GM06990 (cell line): ENCODE data around the gene COG1.
A peak's percentile ranks its signal among the peaks of the same experiment; 100 is the strongest.

Experiments
- DNase-seq: peaks from one replicate; pipeline ENCODE4 v3.0.0-alpha.2; 2011; ENCODE audit not compliant: insufficient read length; ENCODE audit errors: extremely low read depth
- H3K27me3 ChIP-seq: replicated peaks from 2 replicates; pipeline ENCODE4 v1.6.0; 2011; ENCODE audit warnings: low read length; ENCODE audit not compliant: control insufficient read depth, insufficient read depth
- H3K36me3 ChIP-seq: 2 replicates; pipeline ENCODE4 v1.5.1; 2011; ENCODE audit warnings: low read length; ENCODE audit not compliant: control insufficient read depth, insufficient read depth
- H3K4me3 ChIP-seq: replicated peaks from 2 replicates; pipeline ENCODE4 v1.5.1; 2011; ENCODE audit warnings: low read depth, mild to moderate bottlenecking, control low read depth, low read length
- CTCF ChIP-seq: IDR thresholded peaks from 2 replicates; pipeline ENCODE4 v1.5.1; 2011; ENCODE audit warnings: low read length, control low read depth, mild to moderate bottlenecking, inconsistent platforms; ENCODE audit not compliant: insufficient read depth, poor library complexity, severe bottlenecking

The COG1 gene

GRCh38 chr17:73208139-73208827 lies 15.4 kb downstream of the COG1 start:
- no peak for DNase-seq
- Histone ChIP-seq H3K27me3 (no peaks in the 10 kb centered on the region), H3K36me3 (peaks cover 34% of the 10 kb centered on the region), H3K4me3 (no peak overlapping the region)
- TF ChIP-seq CTCF = no peak

- no peak overlapping the region for H3K4me3 ChIP-seq
- peaks cover 25% of the 10 kb centered on the region for H3K36me3 ChIP-seq
- no peak for DNase-seq
- H3K27me3 ChIP-seq = no peaks in the 10 kb centered on the region
- TF ChIP-seq CTCF = no peak
These were observed 16.6 kb downstream of the COG1 start for GRCh38 chr17:73209436-73209835.

GRCh38 chr17:73210002-73210678 lies 17.3 kb downstream of the COG1 start:
- peak; percentile 8 for TF ChIP-seq CTCF
- Histone ChIP-seq H3K27me3 (no peaks in the 10 kb centered on the region), H3K36me3 (peaks cover 24% of the 10 kb centered on the region), H3K4me3 (no peak overlapping the region)
- DNase-seq = no peak

- no peak for TF ChIP-seq CTCF
- no peaks in the 10 kb centered on the region for H3K27me3 ChIP-seq
- H3K4me3 ChIP-seq = no peak overlapping the region
- H3K36me3 ChIP-seq = peaks cover 13% of the 10 kb centered on the region
- no peak for DNase-seq
These were observed 18.9 kb downstream of the COG1 start for GRCh38 chr17:73211745-73212144.

GRCh38 chr17:73214008-73214407 lies 21.2 kb downstream of the COG1 start:
- no peak for DNase-seq
- H3K4me3 ChIP-seq = no peak overlapping the region
- no peak for TF ChIP-seq CTCF
- peaks cover 3% of the 10 kb centered on the region for H3K36me3 ChIP-seq
- no peaks in the 10 kb centered on the region for H3K27me3 ChIP-seq
